ENCODE measurements around the gene CER1. TPM values are rescaled to one million over a fixed set of nuclear protein-coding genes. Genes with fewer than 3 reads are reported as not detected.

Gene CER1
- total RNA-seq, 1 donor from 2014 or later, result 0.40 TPM

- no peaks in the 10 kb centered on the region for H3K4me1 Mint-ChIP-seq
- no peak overlapping the region for H3K27ac Mint-ChIP-seq (ENCODE audit: unreplicated experiment)
- H3K36me3 Mint-ChIP-seq (ENCODE audit: low read depth), result peaks cover 8% of the 10 kb centered on the region
- no peaks in the 10 kb centered on the region for H3K9me3 Mint-ChIP-seq
- no peak for DNase-seq (ENCODE audit: low read depth, low spot score)
- H3K4me3 Mint-ChIP-seq, result no peak overlapping the region
- no peak for TF ChIP-seq CTCF (conservative IDR thresholded peaks at IDR 0.05)
- no peaks in the 10 kb centered on the region for H3K27me3 Mint-ChIP-seq (ENCODE audit: low read depth)
These were observed 39.1 kb upstream of the CER1 start for GRCh38 chr9:14761584-14761983.

GRCh38 chr9:14760060-14760459, 37.5 kb upstream of the CER1 start:
- H3K4me1 Mint-ChIP-seq, result no peaks in the 10 kb centered on the region
- no peak for TF ChIP-seq CTCF (conservative IDR thresholded peaks at IDR 0.05)
- H3K4me3 Mint-ChIP-seq, result no peak overlapping the region
- H3K27ac Mint-ChIP-seq (ENCODE audit: unreplicated experiment), result no peak overlapping the region
- DNase-seq (ENCODE audit: low read depth, low spot score), result no peak
- peaks cover 8% of the 10 kb centered on the region for H3K36me3 Mint-ChIP-seq (ENCODE audit: low read depth)
- no peaks in the 10 kb centered on the region for H3K9me3 Mint-ChIP-seq
- no peaks in the 10 kb centered on the region for H3K27me3 Mint-ChIP-seq (ENCODE audit: low read depth)

- no peak overlapping the region for H3K27ac Mint-ChIP-seq (ENCODE audit: unreplicated experiment)
These were observed 33.8 kb upstream of the CER1 start for GRCh38 chr9:14756291-14756690.

GRCh38 chr9:14752871-14753270, 30.3 kb upstream of the CER1 start:
- TF ChIP-seq CTCF (conservative IDR thresholded peaks at IDR 0.05), result no peak
- H3K36me3 Mint-ChIP-seq (ENCODE audit: low read depth), result peaks cover 19% of the 10 kb centered on the region
- peaks cover 6% of the 10 kb centered on the region for H3K4me1 Mint-ChIP-seq
- H3K4me3 Mint-ChIP-seq, result no peak overlapping the region
- H3K9me3 Mint-ChIP-seq, result no peaks in the 10 kb centered on the region
- H3K27me3 Mint-ChIP-seq (ENCODE audit: low read depth), result no peaks in the 10 kb centered on the region
- H3K27ac Mint-ChIP-seq (ENCODE audit: unreplicated experiment), result no peak overlapping the region
- no peak for DNase-seq (ENCODE audit: low read depth, low spot score)

More at GRCh38 chr9:14756291-14756690, 33.8 kb upstream of the CER1 start:
- Mint-ChIP-seq H3K27me3 (ENCODE audit: low read depth) (no peaks in the 10 kb centered on the region), H3K4me1 (no peaks in the 10 kb centered on the region), H3K36me3 (ENCODE audit: low read depth) (peaks cover 5% of the 10 kb centered on the region), H3K9me3 (no peaks in the 10 kb centered on the region), H3K4me3 (no peak overlapping the region)
- DNase-seq (ENCODE audit: low read depth, low spot score), result no peak
- no peak for TF ChIP-seq CTCF (conservative IDR thresholded peaks at IDR 0.05)

- Mint-ChIP-seq H3K36me3 (ENCODE audit: low read depth) (peaks cover 23% of the 10 kb centered on the region), H3K27ac (ENCODE audit: unreplicated experiment) (no peak overlapping the region), H3K4me3 (no peak overlapping the region), H3K27me3 (ENCODE audit: low read depth) (no peaks in the 10 kb centered on the region), H3K4me1 (peaks cover 6% of the 10 kb centered on the region), H3K9me3 (no peaks in the 10 kb centered on the region)
- no peak for TF ChIP-seq CTCF (conservative IDR thresholded peaks at IDR 0.05)
- DNase-seq (ENCODE audit: low read depth, low spot score), result no peak
These were observed 29.7 kb upstream of the CER1 start for GRCh38 chr9:14752271-14752670.

- TF ChIP-seq CTCF (conservative IDR thresholded peaks at IDR 0.05), result no peak
- Mint-ChIP-seq H3K27me3 (ENCODE audit: low read depth) (no peaks in the 10 kb centered on the region), H3K27ac (ENCODE audit: unreplicated experiment) (no peak overlapping the region), H3K4me3 (no peak overlapping the region), H3K9me3 (no peaks in the 10 kb centered on the region), H3K36me3 (ENCODE audit: low read depth) (peaks cover 34% of the 10 kb centered on the region), H3K4me1 (peaks cover 6% of the 10 kb centered on the region)
- no peak for DNase-seq (ENCODE audit: low read depth, low spot score)
These were observed 28.3 kb upstream of the CER1 start for GRCh38 chr9:14750821-14751220.

All from neural crest cell (in vitro differentiated cells).